Erythroblast (primary cell): Measurements from ENCODE around the gene LOC101059915.
"Not testable (repeated sequence)": the region's sequence is repeated elsewhere in the genome, so short reads cannot be mapped to it uniquely, and the experiment has no call there.

Source experiments
- DNase-seq, 2 experiments: peaks; one replicate each; lab custom pipeline; 2025; lab: John Stamatoyannopoulos, UW
- GATA1 ChIP-seq: IDR thresholded peaks from 2 replicates; pipeline ENCODE4 v1.6.1; 2011; ENCODE audit warnings: low read depth, mild to moderate bottlenecking, control low read depth, low read length, moderate library complexity
- POLR2A ChIP-seq: IDR thresholded peaks from 2 replicates; pipeline ENCODE4 v1.6.1; 2011; ENCODE audit warnings: mild to moderate bottlenecking, low read length

The LOC101059915 gene

DNA sequence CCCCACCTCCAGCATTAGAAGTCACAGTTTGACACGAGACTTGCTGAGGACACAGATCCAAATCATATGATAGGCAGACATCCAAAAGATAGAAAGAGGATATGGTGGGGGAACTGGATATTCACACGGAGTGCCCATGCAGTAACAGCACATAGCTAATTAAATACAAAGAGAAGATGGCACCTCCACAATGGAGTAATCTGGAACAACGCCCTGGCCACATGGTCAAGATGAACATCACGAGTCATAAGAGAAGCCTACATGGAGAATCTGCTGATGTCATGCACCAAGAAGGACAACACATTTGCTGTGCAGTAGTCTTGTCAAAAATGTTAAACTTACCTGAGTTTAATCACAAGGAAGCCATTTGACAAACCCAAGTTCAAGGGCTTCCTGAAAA lies 10.1 kb upstream of the LOC101059915 start:
- peak; percentile 1 to 19 for DNase-seq
- TF ChIP-seq GATA1 (no peak), POLR2A (no peak)

DNA sequence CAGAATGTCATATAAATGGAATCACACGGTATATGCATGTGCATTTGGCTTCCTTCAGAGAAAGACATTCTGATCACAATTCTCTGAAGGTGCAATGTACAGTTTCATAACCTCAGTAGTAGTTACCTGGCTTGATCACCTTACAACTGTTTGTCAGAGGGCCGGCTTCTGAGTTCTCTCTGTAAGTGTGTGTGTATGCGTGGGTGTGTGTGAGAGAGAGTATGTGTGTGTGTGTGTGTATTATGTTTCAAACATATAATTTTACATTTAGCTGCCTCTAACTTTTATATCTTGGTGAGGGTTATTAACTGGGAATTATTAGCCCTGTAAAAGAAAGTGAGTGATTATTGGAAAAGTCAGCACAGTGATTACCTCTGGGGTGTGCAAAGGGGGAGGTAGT lies 8.0 kb upstream of the LOC101059915 start:
- DNase-seq, result no peak
- TF ChIP-seq POLR2A (no peak), GATA1 (no peak)

DNA sequence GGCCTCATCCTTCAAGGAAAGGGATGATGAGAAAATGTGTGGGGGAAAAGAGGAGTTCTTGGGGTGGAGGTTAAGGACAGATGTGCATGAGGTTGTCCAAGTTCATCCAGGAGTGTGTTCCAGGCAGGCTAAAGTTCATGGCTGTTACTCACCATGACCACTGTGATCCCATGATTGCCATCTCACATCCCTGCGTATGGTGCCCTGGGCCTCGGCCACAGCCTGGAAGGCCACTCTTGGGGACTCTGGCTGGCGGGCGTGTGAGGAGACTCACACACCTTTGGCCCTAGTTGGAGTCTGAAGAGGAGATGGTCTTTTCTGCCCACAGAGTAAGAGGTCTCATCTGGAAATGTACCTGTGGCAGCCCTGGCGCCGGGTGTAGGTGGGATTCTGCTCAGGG lies 7.4 kb upstream of the LOC101059915 start:
- TF ChIP-seq POLR2A, result no peak
- TF ChIP-seq GATA1, result no peak
- no peak for DNase-seq

DNA sequence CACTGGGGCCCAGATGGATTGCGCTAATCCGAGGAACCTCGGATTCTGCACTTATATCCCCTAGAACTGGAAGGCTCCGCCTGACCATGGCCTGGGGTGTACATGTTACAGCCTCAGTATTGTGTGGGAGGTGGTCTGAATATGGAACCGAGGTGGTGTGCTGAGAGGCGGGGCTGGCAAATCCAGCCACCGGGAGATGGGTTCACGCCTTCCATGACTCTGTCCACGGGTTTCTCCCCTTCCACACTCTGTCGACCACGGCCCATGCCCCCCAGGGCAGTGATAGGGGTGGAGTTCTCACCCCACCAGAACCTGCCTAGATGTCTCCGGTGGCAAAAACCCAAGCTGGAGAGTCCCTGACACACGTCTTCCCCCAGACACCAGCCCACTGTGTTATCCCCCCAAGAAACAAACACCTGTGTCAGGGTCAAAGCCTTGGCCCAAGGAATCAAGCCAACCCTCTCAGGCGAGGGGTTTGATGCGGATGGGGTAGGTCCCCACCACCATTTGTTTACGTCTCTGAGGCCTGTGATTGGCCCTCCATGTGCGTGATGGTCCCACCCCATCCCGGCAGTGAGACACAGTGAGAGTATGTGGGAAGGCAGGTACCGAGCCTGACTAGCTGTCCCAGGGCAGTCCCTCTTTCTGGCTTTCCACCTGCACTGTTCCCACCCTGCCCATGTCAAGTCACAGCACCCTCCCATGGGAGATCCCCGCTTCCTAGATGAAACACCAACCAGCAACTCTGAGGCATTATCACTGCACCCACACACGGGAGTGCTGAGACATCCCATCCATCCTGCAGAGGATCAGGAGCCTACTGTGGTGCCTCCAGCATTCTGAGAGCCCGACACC lies 6.6 kb upstream of the LOC101059915 start:
- no peak for DNase-seq
- TF ChIP-seq POLR2A (no peak), GATA1 (no peak)

DNA sequence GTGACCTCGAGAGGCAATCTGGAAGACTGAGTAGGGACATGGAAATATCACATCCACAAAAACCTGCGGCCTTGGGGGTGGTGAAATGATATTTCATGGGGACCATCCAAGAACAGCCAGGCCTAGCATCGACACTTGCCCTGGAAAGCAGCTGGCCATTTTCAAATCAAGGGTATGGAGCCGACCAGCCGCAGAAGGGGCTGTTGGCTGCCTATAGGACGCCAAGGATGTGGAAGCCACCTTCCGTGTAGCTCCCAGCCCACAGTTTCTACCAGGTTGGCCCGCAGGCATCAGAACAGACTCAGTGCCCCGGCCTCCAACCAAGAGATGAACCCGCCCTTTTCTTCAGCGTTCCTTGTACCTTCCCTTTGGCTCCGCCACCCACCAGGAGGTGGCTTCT lies 5.4 kb upstream of the LOC101059915 start:
- TF ChIP-seq POLR2A (no peak), GATA1 (no peak)

DNA sequence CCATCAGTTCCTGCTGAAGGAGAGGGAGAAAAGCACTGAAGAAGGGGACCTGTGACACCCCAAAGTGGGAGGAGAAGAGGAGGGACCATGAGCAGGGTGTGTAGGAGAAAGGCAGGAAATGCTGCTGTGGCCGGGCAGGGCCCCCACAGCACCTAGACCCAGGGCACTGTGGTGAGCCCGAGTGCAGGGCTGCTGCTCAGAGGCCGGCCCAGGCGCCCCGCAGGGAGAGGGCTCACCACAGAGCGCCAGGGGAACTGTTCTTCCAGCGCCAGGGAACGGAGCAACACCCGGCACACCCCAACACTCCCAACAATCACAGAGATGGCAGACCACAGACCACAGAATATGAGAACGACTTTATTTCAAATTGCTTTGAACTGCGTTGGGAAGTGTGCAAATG lies 4.7 kb upstream of the LOC101059915 start:
- DNase-seq, result not testable (repeated sequence)

More for the DNA sequence above, 5.4 kb upstream of the LOC101059915 start:
- no peak for DNase-seq

DNA sequence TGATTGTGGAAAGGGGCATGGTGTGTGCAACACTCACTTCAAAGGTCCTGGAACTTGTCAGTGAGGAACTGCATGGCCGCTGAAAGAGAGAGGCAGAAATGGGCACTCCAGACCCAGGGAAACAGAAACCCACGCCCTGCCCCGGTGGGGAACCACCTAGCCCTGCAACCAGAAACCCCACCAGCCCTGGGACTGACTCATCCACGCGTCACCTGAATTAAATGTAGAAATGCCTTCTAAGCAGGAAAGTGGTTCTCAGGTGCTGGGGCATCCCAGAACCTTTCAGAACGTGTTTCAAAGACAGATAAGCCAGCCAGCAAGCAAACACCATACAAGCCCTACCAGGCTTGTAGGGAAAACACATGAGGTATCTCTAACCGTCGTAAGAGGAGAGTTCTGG lies 4.1 kb upstream of the LOC101059915 start:
- DNase-seq, result not testable (repeated sequence)

DNA sequence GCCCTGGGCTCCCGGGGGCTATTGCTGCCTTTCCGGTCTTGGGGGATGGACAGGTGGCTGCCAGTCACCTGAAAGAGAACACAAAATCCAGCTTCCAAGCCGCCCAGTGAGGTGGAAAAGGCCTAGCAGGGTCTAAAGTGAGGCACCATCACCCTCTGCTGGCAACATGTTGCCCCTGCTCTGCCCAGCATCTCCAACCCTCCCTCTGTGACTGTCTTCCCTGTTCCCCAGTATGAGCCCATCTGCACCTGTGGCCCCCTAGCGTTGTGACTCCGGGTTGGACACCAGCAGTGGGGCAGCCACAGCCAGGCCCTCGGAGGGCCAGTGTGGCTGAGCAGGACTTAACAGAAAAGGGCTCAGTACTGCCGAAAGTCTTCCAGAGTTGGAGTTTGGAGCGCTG lies 3.1 kb upstream of the LOC101059915 start:
- DNase-seq, result peak; percentile 44 to 45

DNA sequence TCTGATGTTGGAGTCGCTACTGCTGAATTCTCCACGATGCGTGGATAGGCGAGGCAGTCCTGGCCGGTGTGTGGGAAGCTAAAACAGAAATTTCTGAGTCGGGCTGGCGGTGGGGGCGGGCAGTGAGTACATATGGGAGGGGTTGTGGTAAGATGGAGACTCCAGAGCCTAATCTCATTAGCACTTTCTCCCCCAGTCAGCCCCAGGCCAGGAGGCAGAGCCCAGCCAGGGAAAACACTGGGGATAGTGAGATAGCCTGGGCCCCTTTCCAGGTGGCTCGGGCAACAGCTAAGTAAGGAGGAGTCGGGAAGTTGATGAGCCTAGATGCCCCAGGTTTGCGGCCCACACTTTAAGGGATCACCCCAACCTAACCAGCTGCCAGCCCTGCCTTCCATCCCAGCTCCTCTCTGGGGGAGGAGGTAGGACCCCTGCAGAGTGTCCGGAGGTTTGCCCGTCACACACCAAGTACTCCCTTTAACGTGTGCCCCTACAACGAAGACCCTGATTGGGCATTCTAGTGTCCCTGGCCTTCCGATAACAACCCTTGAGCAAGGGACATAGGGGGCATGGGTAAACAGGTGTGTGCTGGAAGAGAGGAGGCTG lies 2.4 kb upstream of the LOC101059915 start:
- no peak for DNase-seq
- TF ChIP-seq POLR2A (no peak), GATA1 (no peak)

DNA sequence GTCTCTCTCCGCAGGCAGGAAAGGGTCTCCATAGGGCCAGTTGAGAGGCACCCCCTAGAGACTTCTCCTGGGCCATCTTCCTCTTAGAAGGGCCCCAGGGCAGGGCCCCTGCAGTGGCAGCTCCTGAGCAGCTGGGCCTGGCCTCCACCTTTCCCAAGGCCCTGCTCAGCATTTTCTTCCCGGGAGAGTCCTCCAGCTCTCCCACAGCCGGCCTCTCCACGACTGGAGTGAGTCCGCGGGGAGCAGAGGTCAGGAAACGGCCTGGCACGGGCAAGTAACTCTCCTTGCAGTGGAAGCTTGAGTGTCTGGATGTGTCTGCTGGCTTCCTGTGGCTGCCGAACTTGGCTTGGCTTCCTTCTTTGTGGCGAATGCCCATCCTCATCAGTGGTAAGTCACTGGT lies 1.6 kb upstream of the LOC101059915 start:
- TF ChIP-seq POLR2A (no peak), GATA1 (no peak)
- no peak for DNase-seq

DNA sequence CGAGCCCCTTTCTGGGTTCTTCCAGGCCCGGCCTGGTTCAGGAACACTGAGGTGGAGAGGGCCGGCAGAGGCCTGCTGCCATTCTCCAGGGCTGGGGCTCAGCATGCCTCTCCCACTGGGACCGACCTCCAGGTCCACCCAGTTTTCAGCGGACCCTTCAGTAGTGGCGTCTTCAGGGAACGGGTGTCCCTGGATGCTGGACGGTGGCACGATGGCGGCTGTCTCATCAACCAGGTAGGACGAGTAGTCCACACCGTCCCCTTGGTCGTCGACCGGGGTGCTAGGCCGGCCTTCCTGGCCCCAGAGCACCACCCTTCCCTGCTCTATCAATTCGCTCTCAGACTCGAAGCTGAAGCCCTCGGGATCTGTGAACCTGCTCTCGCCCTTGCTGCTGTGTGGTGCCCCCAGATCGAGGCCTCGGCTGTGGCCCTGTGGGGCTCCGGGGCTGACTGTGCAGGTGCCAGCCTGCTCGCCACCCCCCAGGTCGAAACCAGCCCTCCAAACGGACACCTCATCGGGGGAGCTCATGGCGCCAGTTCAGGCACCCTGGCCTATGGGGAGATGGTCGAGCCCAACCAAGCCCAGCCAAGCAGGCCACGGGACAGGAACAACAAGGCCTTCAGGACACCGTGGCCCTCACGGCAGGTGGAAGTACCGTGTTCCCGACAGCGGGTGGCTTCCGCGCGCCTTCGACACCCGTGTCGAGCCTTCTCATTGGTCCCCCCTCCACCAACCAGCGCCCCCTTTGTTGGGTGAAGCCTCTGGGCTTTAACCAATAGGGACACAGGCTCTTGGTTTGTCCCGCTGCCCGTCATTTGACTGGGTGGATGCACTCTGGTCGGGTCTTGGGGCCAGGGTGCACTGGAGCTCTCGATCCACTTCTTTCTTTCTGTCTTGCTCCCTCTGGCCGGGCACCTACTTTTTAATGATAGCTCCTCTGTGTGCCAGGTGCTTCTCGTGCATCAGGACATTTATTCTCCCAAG lies 814 bp upstream of the LOC101059915 start:
- TF ChIP-seq POLR2A, result no peak
- TF ChIP-seq GATA1, result no peak
- DNase-seq, result peak in 1 of 2 experiments; percentile 2

DNA sequence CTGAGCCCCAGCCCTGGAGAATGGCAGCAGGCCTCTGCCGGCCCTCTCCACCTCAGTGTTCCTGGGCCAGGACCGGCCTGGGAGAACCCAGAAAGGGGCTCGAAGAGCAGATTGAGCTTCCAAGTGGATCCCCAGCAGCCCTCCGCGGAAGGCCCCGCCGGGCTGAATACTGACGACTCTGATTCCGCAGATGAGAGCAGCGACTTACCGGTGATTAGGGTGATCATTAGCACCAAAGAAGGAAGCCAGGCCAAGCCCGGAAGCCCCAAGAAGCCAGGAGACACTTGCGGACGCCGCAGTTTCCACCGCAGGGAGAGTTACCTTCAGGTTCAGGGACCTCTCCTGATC lies 876 bp downstream of the LOC101059915 start:
- TF ChIP-seq POLR2A (no peak), GATA1 (no peak)
- no peak for DNase-seq

DNA sequence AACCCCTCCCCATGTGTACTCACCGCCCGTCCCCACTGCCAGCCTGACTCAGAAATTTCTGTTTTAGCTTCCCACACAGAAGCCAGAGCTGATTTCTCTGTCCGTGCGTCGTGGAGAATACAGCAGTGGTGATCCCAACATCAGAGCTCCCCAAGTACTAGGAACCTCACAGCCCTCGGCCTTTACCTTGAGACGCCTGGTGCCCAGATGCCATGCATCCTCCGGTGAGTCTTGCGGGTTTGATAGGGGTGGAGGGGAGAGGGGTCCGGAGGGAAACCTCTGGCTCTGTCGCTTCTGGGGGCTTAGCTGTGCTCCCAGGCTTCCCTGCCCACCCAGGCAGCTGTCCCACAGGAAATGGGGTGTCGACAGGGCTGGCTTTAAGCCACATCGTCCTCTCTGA lies 2.1 kb downstream of the LOC101059915 start:
- TF ChIP-seq GATA1 (no peak), POLR2A (no peak)

DNA sequence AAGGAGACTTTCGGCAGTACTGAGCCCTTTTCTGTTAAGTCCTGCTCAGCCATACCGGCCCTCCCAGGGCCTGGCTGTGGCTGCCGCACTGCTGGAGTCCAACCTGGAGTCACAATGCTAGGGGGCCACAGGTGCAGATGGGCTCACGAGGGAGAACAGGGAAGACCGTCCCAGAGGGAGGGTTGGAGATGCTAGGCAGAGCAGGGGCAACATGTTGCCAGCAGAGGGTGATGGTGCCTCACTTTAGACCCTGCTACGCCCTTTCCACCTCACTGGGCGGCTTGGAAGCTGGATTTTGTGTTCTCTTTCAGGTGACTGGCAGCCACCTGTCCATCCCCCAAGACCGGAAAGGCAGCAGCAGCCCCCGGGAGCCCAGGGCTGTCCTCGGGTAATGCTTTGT lies 2.6 kb downstream of the LOC101059915 start:
- DNase-seq, result peak; percentile 32 to 50

More for the DNA sequence above, 2.1 kb downstream of the LOC101059915 start:
- DNase-seq, result no peak
